Measurements from ENCODE around the gene HCN2. TPM values are rescaled to one million over a fixed set of nuclear protein-coding genes. Genes with fewer than 3 reads are reported as not detected.

The HCN2 gene
- total RNA-seq, 4 donors from 2014 or later, result 0.14 to 1.00 (median 0.64) TPM; not detected in 1

- Histone ChIP-seq H3K4me3 (no peak overlapping the region), H3K27me3 (no peaks in the 10 kb centered on the region), H3K9me3 (no peaks in the 10 kb centered on the region), H3K36me3 (peaks cover 0 to 24% (median 11%) of the 10 kb centered on the region in 4 donors), H3K4me1 (peaks cover 19 to 28% (median 25%) of the 10 kb centered on the region in 4 donors), H3K27ac (no peak overlapping the region)
- in situ Hi-C loops (cut with MboI; ENCODE audit: low pct_ligation_motif_present in 1 of 4, low pct_unique_long_range_greater_than_20kb in 1 of 4, low sequenced_read_pairs in 3 of 4) (no loop called here), intact Hi-C loops (cut with DNase I; ENCODE audit: low total_unique reads) (loop anchor here (2.0 kb wide), 1 partner anchor 26 kb away; no protein-coding TSS in a partner anchor)
- 90% methylated on average over 42 of the region's 46 CpGs; no CpG with 5 or more reads in 1 of the 2 donors for WGBS, 2 donors (ENCODE audit: low coverage in 1 of 2)
- DNase-seq, result no peak
- TF ChIP-seq POLR2A (IDR thresholded peaks at IDR 0.05), result no peak
- TF ChIP-seq EP300 (IDR thresholded peaks at IDR 0.05; ENCODE audit: low read depth), result no peak
- TF ChIP-seq POLR2AphosphoS5 (IDR thresholded peaks at IDR 0.05), result no peak
- TF ChIP-seq CTCF (IDR thresholded peaks at IDR 0.05), result no peak
Measured at GRCh38 chr19:579111-579841, 10.4 kb upstream of the HCN2 start.

GRCh38 chr19:579842-580155 lies 9.9 kb upstream of the HCN2 start:
- DNase-seq, result no peak
- no peak overlapping the region for H3K27ac ChIP-seq
- in situ Hi-C loops (cut with MboI; ENCODE audit: low pct_ligation_motif_present in 1 of 4, low pct_unique_long_range_greater_than_20kb in 1 of 4, low sequenced_read_pairs in 3 of 4) (no loop called here), intact Hi-C loops (cut with DNase I; ENCODE audit: low total_unique reads) (loop anchor here (1.0 to 2.0 kb wide), 2 partner anchors 27 to 41 kb away; no protein-coding TSS in a partner anchor)
- peaks cover 0 to 24% (median 11%) of the 10 kb centered on the region in 4 donors for H3K36me3 ChIP-seq
- H3K27me3 ChIP-seq, result peaks cover 3% of the 10 kb centered on the region
- WGBS, 2 donors (ENCODE audit: low coverage in 1 of 2), result 91% methylated on average over 9 of the region's 11 CpGs; no CpG with 5 or more reads in 1 of the 2 donors
- H3K4me3 ChIP-seq, result no peak overlapping the region
- no peaks in the 10 kb centered on the region for H3K9me3 ChIP-seq
- H3K4me1 ChIP-seq, result peaks cover 14 to 23% (median 20%) of the 10 kb centered on the region in 4 donors
- TF ChIP-seq EP300 (IDR thresholded peaks at IDR 0.05; ENCODE audit: low read depth), result no peak
- TF ChIP-seq CTCF (IDR thresholded peaks at IDR 0.05), result no peak
- no peak for TF ChIP-seq POLR2AphosphoS5 (IDR thresholded peaks at IDR 0.05)
- TF ChIP-seq POLR2A (IDR thresholded peaks at IDR 0.05), result no peak

GRCh38 chr19:580274-580835 lies 9.3 kb upstream of the HCN2 start:
- DNase-seq, result no peak
- TF ChIP-seq POLR2A (IDR thresholded peaks at IDR 0.05), result no peak
- TF ChIP-seq CTCF (IDR thresholded peaks at IDR 0.05), result no peak
- TF ChIP-seq POLR2AphosphoS5 (IDR thresholded peaks at IDR 0.05), result no peak
- no peak for TF ChIP-seq EP300 (IDR thresholded peaks at IDR 0.05; ENCODE audit: low read depth)
- Histone ChIP-seq H3K9me3 (no peaks in the 10 kb centered on the region), H3K36me3 (peaks cover 0 to 24% (median 11%) of the 10 kb centered on the region in 4 donors), H3K27me3 (peaks cover 4% of the 10 kb centered on the region), H3K4me3 (no peak overlapping the region), H3K4me1 (peaks cover 8 to 17% (median 14%) of the 10 kb centered on the region in 4 donors), H3K27ac (no peak overlapping the region)
- intact Hi-C loops (cut with DNase I; ENCODE audit: low total_unique reads), result loop anchor here (1.0 kb wide), 1 partner anchor 40 kb away; no protein-coding TSS in a partner anchor
- WGBS, 2 donors (ENCODE audit: low coverage in 1 of 2), result 91% methylated on average over 20 of the region's 22 CpGs; no CpG with 5 or more reads in 1 of the 2 donors
- in situ Hi-C loops (cut with MboI; ENCODE audit: low pct_ligation_motif_present in 1 of 4, low pct_unique_long_range_greater_than_20kb in 1 of 4, low sequenced_read_pairs in 3 of 4), result no loop called here

GRCh38 chr19:581399-582111 lies 8.1 kb upstream of the HCN2 start:
- Histone ChIP-seq H3K27me3 (peaks cover 13% of the 10 kb centered on the region), H3K27ac (no peak overlapping the region), H3K9me3 (no peaks in the 10 kb centered on the region), H3K4me1 (peaks cover 0 to 7% (median 3%) of the 10 kb centered on the region in 4 donors), H3K36me3 (peaks cover 0 to 24% (median 11%) of the 10 kb centered on the region in 4 donors), H3K4me3 (no peak overlapping the region)
- TF ChIP-seq EP300 (IDR thresholded peaks at IDR 0.05; ENCODE audit: low read depth), result no peak
- no peak for TF ChIP-seq CTCF (IDR thresholded peaks at IDR 0.05)
- no peak for TF ChIP-seq POLR2A (IDR thresholded peaks at IDR 0.05)
- TF ChIP-seq POLR2AphosphoS5 (IDR thresholded peaks at IDR 0.05), result no peak
- intact Hi-C loops (cut with DNase I; ENCODE audit: low total_unique reads), result no loop called here
- in situ Hi-C loops (cut with MboI; ENCODE audit: low pct_ligation_motif_present in 1 of 4, low pct_unique_long_range_greater_than_20kb in 1 of 4, low sequenced_read_pairs in 3 of 4), result no loop called here
- no peak for DNase-seq
- WGBS, 2 donors (ENCODE audit: low coverage in 1 of 2), result 86% methylated on average over 18 of the region's 40 CpGs; no CpG with 5 or more reads in 1 of the 2 donors

All from transverse colon (tissue), 4 donors.